HepG2 (cell line): ENCODE data around the gene MCU.

Experiments
- ATF7 ChIP-seq, 2 experiments: fragments of 450-650 bp in 1 of 2; sonication (generic) in 1 of 2; formaldehyde crosslinking in 1 of 2; IDR thresholded peaks; 2 replicates each; pipeline versions ENCODE4 v1.4.0 to v1.6.1; 2016 to 2020; ENCODE audit warnings: antibody characterized with exemption in 1 of 2, mild to moderate bottlenecking in 1 of 2, missing genetic modification reagents in 1 of 2
- SIN3A ChIP-seq: IDR thresholded peaks from 2 replicates; pipeline ENCODE4 v1.6.1; 2011; ENCODE audit warnings: low read depth, mild to moderate bottlenecking, control low read depth, low read length, borderline replicate concordance

DNA sequence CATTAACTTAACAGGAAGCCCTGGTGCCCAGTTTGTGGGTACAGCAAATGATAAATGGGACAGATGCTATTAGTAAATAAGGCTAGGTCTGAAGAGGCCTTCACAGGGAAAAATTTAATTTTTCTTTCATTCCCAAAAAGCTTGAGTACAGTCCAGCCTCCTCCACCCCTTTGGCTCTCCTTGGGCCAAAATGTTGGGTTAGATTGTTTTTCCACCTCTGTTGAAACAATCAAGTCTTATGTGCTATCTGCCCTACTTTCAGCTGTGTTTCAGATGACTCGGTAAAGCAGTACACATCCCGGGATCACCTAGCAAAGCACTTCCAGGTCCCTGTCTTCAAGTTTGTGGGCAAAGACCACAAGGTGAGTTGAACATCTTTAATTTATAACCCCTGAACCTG lies 238.3 kb downstream of the MCU start:
- TF ChIP-seq SIN3A (no peak), ATF7 (IDR thresholded peaks at IDR 0.05) (no peak), ATF7 (CRISPR knock-in tag; IDR thresholded peaks at IDR 0.05) (no peak)
